IPS-20b (cell line): Measurements from ENCODE around the gene ACSS1.

ENCODE experiments used
- H3K27ac ChIP-seq: one replicate; pipeline ENCODE4 v1.5.1; 2013; ENCODE audit warnings: low read length
- H3K27me3 ChIP-seq: 2 replicates; pipeline ENCODE4 v1.6.1; 2013; ENCODE audit warnings: mild to moderate bottlenecking, low read length, inconsistent platforms; ENCODE audit not compliant: insufficient read depth
- H3K36me3 ChIP-seq: 2 replicates; pipeline ENCODE4 v1.6.1; 2013; ENCODE audit warnings: low read depth, mild to moderate bottlenecking, inconsistent platforms, low read length, moderate library complexity; ENCODE audit not compliant: insufficient read depth
- H3K4me1 ChIP-seq: 2 replicates; pipeline ENCODE4 v1.6.1; 2013; ENCODE audit warnings: mild to moderate bottlenecking, control low read depth, inconsistent platforms, low read length, moderate library complexity; ENCODE audit not compliant: insufficient read depth
- H3K4me3 ChIP-seq: 2 replicates; pipeline ENCODE4 v1.5.1; 2013; ENCODE audit warnings: mild to moderate bottlenecking, low read length, inconsistent platforms
- H3K9ac ChIP-seq: 2 replicates; pipeline ENCODE4 v1.6.1; 2013; ENCODE audit warnings: low read depth, mild to moderate bottlenecking, inconsistent platforms, low read length, moderate library complexity
- H3K9me3 ChIP-seq: 2 replicates; pipeline ENCODE4 v1.6.1; 2013; ENCODE audit warnings: mild to moderate bottlenecking, low read depth, low read length, inconsistent platforms; ENCODE audit not compliant: insufficient read depth

The ACSS1 gene

DNA sequence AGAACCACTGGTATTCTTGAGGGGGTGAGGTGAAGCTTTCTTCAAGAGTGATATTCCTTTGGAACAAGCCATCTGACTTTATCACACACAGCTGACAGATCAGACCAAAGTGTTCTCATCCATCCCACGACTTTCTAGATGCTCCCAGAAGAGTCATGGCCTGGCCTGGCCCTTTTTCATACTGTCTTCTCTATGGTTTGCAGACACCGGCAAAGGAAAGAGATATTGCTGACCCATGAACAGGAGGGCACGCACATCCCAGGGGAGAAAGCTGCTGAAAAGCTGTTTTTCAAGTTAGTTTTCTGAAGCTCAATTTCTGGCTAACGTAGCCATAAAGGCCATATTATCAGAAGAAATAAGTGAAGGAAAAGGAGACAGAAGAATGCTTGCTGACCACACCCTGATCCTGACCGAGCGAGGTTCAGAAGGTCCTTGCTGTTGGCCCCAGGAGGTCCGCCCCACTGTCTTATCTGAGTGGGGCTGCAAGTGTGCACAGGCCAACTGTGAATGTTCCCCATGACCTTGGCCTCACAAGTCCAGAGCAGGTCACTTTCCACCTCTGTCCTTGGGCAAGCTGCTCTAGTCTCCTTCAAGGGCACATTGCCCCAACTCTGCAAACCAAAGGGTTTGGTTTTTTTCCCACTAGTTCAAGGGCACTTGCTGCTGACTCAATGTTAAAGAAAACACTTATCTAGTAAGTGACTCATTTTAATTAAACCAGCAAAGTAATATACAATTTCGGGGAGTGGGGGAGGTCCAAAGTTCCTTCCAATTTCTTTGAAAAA lies 2.0 kb downstream of the ACSS1 start:
- peaks cover 4% of the 10 kb centered on the region; the same call in 1 of the 2 replicates for H3K4me1 ChIP-seq
- peaks cover 85% of the 10 kb centered on the region for H3K27me3 ChIP-seq
- H3K9ac ChIP-seq, result no peak overlapping the region
- no peaks in the 10 kb centered on the region for H3K9me3 ChIP-seq
- H3K36me3 ChIP-seq, result no peaks in the 10 kb centered on the region
- no peak overlapping the region for H3K4me3 ChIP-seq
- no peak overlapping the region for H3K27ac ChIP-seq

- Histone ChIP-seq H3K9ac (no peak overlapping the region), H3K4me3 (no peak overlapping the region), H3K36me3 (no peaks in the 10 kb centered on the region), H3K9me3 (no peaks in the 10 kb centered on the region), H3K27ac (no peak overlapping the region), H3K27me3 (peaks cover 78% of the 10 kb centered on the region), H3K4me1 (peaks cover 4% of the 10 kb centered on the region; the same call in 1 of the 2 replicates)
Measured at GRCh38 chr20:25054995-25055629, 2.8 kb downstream of the ACSS1 start.

DNA sequence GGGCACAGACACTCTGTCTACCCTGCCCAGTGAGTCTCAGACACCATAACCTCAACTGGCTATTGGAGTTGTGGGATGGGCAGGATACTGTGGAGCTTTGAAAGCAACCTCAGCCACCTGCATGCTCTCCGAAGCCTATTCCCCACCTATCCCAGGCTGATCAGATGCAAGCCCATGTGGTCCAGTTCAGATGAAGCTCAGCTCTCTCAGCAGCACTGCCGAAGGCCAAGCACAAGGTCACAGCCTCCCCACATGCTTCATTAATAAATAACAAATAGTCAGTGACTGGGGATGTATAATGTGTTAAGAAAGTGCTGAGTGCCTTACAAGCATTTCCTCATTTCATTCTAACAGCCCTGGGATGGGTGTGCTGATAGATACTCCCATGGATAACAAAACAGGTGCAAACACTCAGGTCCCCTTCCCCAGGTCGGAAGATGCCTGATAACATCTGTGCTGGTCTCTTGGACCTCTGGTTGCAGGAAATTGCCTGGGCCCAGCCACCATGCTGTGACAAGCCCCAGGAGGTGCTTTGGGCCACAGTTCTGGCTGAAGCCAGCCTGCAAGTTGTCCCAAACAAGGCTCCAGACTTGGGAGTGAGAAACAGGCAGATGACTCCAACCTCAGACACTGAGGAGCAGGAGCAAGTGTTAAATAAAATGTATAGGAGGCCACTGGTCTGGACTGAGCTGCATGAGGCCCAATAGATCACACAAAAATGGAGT lies 3.7 kb downstream of the ACSS1 start:
- Histone ChIP-seq H3K4me1 (peaks cover 4% of the 10 kb centered on the region; the same call in 1 of the 2 replicates), H3K9ac (no peak overlapping the region), H3K4me3 (no peak overlapping the region), H3K36me3 (no peaks in the 10 kb centered on the region), H3K27ac (no peak overlapping the region), H3K9me3 (no peaks in the 10 kb centered on the region), H3K27me3 (peaks cover 69% of the 10 kb centered on the region)

DNA sequence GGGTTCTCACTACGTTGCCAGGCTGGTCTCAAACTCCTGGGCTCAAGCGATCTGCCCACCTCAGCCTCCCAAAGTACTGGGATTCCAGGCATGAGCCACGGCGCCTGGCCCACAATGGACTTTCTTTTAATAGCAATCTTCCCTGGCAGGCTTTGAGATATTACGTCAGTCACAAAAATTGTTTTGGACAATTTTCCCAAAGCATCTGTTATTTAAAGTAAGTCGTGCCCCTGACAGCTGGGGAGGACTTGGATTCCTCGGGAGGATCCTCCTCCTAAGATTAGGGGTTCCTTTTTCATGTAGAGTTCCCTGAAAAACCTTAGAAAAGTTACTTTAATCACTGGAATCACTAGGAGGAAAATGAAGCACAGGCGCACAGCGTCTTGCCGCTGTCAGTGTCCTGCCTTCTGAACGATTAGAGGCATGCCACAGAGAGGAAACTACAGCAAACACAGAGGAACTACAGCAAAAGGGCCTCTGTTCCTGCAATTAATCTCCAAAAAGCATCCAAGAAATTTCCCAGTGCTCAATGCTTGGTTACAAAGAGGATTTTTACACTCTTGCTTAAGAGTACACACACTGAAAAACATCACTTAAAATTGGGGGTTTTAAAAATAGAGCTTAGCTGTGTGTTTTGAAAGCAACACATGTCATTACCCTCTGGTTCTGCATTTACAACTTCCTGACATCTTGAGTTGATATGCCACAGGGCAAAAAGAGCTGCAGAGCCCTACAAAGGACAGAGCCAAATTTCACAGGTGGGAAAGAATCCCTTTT lies 4.5 kb downstream of the ACSS1 start:
- Histone ChIP-seq H3K9me3 (no peaks in the 10 kb centered on the region), H3K27ac (no peak overlapping the region), H3K4me1 (peaks cover 4% of the 10 kb centered on the region; the same call in 1 of the 2 replicates), H3K9ac (no peak overlapping the region), H3K27me3 (peaks cover 62% of the 10 kb centered on the region), H3K4me3 (no peak overlapping the region), H3K36me3 (no peaks in the 10 kb centered on the region)

GRCh38 chr20:25052255-25053194 lies 5.4 kb downstream of the ACSS1 start:
- Histone ChIP-seq H3K36me3 (no peaks in the 10 kb centered on the region), H3K9ac (no peak overlapping the region), H3K9me3 (no peaks in the 10 kb centered on the region), H3K4me3 (no peak overlapping the region), H3K27me3 (peaks cover 59% of the 10 kb centered on the region), H3K4me1 (peaks cover 4% of the 10 kb centered on the region; the same call in 1 of the 2 replicates), H3K27ac (no peak overlapping the region)

DNA sequence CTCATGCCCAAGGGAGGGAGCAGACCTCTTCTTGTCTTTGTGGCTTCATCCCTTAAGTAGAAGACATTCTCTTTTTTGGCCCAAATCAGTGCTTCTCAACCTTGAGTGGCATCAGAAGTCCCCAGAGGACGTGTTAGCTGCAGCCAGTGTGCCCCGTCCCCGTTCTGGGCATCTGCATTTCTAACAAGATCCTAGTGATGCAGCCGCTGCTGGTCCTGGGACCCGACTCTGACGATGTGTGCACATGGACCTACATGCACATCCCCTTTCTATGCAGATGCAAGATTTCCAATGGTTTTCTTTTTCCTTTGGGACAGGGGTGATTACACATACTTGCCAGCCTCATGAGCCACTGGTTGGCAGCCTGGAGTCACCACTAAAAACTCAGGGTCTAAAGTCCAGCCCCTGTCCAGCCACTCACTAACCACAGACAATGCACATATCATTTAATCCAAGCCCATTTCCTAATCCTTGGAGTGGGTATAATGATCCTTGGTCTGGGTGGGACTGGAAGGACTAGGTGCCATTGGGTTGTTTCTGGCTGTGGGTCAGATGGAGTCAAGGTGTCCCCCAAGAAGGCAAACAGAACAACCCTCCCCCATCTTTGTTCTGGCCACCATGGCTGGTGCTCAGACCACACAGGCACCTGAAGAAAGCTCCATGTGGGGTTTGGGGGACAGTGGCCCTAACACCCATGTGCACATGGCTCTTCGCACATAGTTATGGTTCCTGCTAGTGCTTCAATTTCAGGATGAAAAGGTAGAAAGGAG lies 6.4 kb downstream of the ACSS1 start:
- peaks cover 49% of the 10 kb centered on the region for H3K27me3 ChIP-seq
- H3K9me3 ChIP-seq, result no peaks in the 10 kb centered on the region
- peaks cover 4% of the 10 kb centered on the region; the same call in 1 of the 2 replicates for H3K4me1 ChIP-seq
- H3K4me3 ChIP-seq, result no peak overlapping the region
- H3K27ac ChIP-seq, result no peak overlapping the region
- no peak overlapping the region for H3K9ac ChIP-seq
- H3K36me3 ChIP-seq, result no peaks in the 10 kb centered on the region

DNA sequence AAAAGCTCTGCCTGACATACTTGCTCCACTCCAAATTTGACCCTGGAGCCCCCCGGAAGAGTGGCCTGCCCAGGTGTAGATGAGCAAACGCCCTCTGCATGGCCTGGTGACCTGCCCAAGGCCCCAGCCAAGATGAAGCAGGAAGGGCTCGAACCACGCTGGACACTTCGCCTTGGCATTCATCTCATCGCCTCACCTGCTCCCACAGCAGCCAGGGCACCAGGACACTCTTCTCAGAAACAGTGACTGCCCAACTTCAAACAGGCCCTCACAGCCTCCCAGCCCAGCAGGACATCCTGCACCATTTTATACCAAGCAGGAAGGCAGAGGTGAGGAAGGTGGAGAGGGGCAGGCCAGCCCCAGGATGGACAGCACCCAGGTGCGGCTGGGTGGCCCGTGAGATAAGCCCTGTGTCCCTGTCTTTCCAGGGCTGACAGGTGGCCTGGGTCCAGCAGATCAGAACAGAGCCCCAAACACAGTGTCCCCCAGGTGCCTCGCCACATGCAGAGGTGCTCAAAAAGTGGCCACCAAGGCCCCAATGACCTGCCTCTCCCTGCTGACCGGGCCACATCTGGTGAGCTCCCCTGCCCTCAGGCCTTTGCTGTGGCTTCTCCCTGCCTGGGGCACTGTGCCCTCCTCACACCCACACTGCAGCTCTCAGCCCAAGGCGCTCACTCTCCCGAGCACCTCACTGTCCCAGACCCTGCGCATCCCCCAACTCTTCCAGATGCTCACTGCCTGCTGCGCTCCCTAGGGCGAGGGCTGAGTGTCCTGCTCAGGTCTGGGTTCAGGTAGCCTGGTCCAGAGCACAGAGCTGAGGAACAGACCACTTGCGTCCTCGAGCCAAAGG lies 7.2 kb downstream of the ACSS1 start:
- Histone ChIP-seq H3K9me3 (no peaks in the 10 kb centered on the region), H3K27ac (no peak overlapping the region), H3K4me3 (no peak overlapping the region), H3K9ac (no peak overlapping the region), H3K27me3 (peaks cover 41% of the 10 kb centered on the region), H3K4me1 (peaks cover 4% of the 10 kb centered on the region; the same call in 1 of the 2 replicates), H3K36me3 (no peaks in the 10 kb centered on the region)

DNA sequence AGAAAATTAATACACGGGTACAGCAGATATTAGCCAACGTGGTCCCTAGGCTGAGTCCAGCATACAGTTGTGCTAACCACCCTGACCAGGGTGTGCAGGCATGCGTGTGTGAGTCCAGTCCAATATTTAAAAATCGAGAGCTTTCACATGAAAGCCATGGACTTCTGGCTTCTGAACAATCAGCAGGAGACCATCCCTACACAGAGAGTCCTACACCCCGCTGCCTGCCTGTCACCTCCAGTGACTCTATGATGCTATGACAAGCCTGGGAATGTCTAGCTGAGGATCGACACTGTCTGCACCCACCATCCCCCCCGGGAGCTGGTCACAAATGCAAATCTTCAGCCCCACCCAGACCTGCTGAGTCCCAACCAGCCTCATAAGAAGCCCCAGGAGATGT lies 7.9 kb downstream of the ACSS1 start:
- Histone ChIP-seq H3K4me1 (peaks cover 4% of the 10 kb centered on the region; the same call in 1 of the 2 replicates), H3K27ac (no peak overlapping the region), H3K9me3 (no peaks in the 10 kb centered on the region), H3K36me3 (no peaks in the 10 kb centered on the region), H3K9ac (no peak overlapping the region), H3K4me3 (no peak overlapping the region), H3K27me3 (peaks cover 34% of the 10 kb centered on the region)

DNA sequence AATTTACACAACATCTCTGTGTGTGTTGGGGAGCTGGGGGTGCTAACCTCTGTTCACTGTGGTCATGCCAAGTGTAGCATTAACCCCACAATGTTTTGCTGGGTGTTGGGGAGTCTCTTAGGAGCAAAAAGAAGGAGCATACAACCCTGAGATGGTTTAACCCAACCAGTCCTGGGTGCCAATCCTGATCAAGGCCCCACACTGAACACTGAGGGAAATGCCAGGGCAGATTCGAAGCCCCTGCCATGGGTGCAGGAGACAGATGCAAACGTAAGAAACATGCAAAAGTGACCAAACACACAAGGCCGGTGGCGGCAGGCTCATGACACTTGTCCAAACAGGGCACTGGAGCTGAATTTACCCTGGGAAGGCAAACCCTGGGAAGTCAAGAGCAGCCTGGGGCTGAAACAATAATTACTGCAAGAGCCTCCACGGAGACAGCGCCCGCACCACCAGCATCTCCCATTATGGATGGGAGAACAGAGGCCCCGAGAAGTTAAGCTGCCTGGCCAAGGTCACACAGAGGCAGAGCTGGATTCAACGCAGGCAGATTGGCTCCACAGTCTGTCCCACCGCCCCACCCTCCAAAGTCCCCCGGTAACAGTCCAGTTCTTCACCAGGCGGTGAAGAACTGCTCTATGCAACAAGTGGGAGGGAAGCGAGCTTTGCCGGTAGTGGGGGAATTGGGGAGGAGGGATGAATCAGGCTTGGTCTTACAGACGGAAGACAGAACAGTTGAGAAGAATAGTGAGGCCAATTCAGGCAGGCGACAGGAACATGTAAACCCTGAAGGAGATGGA lies 8.5 kb downstream of the ACSS1 start:
- no peak overlapping the region for H3K4me3 ChIP-seq
- peaks cover 28% of the 10 kb centered on the region for H3K27me3 ChIP-seq
- H3K4me1 ChIP-seq, result peaks cover 4% of the 10 kb centered on the region; the same call in 1 of the 2 replicates
- H3K9ac ChIP-seq, result no peak overlapping the region
- no peaks in the 10 kb centered on the region for H3K36me3 ChIP-seq
- H3K27ac ChIP-seq, result no peak overlapping the region
- H3K9me3 ChIP-seq, result no peaks in the 10 kb centered on the region
